IPS-NIHi7 (cell line): ENCODE measurements around the gene ALDH4A1.

ENCODE experiments used
- DNase-seq: peaks from one replicate; pipeline ENCODE4 v3.0.0; 2012; ENCODE audit warnings: mixed read lengths; ENCODE audit errors: extremely low spot score

Gene ALDH4A1

DNA sequence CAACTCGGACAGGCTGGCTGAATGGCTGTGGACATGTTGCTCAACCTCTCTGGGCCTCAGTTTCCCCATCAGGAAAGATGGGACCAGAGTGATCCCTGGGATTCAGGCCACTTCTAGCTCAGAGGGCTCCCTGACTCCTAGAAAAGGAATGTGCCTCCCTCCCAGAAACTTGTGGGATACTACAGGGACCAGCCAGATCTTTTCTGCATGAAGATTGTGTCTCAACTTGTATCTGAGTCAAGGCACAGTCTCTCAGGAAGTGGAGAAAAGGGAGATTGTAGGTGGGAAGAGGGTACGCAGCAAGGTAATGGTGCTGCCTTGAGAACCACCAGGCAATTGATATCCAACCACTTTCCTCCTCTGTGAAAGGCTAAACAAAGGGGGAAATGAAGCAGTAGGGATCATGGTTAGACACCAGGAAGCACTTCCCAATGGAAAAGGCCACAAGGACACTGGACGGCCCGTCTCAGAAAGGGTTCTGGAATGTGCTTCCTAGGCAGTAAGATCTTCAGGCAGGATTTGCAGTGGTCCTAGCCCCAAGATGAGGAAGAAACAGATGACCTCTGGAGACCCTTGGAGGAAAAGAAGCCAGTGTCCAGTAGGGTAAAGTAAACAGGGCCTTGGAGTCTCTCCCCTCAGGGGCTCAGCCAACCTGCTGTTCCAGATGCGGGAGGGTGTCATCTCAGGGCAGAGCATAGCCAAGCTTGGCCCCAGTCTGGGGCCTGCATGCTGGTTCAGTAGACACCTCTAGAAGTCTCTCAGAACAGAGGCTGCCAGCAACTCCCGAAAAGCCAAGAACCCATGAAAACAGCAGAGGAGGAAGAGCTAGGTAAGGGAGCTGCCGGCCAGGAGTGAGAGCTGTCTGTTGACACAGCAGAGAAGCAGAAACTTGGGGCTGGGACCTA, 37.3 kb upstream of the ALDH4A1 start:
- DNase-seq, result no peak

DNA sequence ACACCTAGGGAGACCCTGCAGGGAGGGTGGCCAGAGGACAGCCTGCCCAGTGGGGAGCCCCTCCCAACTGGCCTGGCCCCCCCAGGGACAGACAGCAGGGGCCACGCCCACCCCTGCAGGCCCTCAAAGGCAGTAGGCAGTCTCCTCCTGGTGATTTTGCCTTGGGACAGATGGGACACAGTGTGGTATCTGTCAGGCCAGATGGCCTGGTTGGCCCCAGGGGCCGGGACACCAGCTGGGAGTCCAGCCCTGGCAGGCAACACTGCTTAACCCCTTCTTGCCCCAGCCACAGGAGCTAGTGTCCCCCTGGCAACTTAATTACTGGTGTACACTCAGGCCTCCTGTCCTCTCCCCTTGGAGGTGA, 36.3 kb upstream of the ALDH4A1 start:
- DNase-seq, result no peak

DNA sequence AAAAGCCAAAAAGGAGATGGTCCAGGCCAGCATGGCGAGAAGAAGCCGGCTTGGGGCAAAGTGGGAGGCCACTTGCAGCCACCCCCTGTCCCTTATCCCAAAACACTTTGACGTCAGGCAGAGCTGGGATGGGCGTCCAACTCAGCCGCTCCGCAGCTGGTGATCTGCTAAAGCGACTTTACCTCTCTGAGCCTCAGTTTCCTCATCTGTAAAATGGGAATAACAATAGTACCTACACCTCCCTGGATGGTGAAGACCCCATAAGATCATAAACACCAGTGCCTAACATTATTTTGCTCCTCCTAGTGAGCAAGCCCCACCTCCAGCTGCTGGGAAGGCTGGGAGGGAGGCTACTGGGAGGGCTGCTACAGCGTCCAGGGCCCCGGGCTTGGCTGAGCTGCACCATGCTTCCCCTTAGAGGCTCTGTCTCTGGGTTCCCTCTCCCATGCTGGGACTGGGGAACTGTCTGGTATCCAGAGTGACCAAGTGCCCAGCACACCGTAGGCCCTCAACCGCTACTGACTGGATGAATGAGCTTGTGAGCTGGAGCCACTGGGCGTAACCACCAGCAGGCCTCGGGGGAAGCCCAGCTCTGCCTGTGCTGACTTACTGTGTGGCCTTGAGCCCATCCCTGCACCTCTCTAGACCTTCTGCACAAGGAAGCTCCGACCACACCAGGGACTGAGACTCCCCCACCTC, 35.8 kb upstream of the ALDH4A1 start:
- no peak for DNase-seq

DNA sequence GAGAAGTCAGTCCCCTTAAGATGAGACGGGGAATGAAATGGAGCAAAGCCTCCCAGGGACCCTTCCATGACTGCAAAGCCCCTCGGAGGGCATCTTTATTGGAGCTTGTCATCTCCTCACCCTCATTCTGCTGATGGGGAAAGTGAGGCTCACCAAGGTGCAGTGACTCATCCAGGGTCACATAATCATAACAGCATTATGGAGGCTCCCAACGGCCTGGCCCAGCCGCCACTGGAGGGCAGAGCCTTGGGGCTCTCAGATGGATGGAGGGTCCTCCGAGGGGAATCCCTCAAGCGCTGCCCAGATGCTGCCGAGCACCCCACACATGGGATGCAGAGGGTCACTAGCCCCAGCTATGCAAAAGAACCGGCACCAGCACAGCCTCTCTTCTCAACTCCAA, 35.2 kb upstream of the ALDH4A1 start:
- no peak for DNase-seq

DNA sequence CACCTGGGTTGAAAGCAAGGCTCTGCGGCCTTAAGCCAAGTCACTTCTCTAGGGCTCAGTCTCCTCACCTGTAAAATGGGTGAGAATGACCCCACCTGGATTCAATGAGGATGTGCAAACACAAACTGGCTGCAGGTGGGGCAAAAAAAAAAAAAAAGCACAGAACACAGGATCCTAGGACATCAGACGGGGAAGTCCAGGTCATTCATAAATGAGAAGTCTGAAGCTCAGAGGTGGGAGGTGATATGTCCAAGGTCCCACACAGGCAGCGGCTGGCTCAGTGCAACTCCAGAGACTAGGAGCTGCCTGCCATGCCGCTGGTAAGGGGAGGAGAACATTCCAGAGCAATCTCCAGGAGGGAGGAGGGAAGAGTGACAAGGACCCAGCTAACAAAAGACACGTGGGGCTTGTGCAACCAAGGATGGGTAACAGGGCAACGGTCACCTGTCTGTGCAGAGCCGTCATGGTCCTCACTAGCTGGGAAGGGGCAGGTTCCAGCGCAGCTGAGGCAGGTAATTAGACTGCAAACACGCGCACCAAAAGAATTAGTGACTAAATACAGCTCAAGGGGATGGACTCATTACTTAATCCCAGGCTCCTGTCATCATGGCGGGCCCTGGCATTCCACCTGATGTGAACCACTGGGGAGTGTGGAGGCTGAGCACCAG, 34.6 kb upstream of the ALDH4A1 start:
- DNase-seq, result no peak

DNA sequence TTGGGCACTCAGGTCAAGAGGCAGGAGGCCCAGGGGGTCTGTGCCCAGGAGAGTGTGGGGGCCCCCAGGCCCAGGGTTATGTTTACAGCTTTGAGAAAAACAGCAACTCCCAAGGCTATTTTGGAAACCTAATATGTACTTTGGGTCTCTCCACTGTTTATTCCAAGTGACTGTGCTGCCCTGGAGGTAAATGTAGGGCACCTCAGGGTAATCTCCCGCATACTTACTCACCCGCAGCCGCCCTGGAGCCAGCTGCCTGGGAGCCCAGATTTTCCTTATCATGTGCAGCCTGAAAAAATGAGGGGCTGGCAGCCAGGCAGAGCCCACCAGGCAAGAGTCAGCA, 34.1 kb upstream of the ALDH4A1 start:
- no peak for DNase-seq

DNA sequence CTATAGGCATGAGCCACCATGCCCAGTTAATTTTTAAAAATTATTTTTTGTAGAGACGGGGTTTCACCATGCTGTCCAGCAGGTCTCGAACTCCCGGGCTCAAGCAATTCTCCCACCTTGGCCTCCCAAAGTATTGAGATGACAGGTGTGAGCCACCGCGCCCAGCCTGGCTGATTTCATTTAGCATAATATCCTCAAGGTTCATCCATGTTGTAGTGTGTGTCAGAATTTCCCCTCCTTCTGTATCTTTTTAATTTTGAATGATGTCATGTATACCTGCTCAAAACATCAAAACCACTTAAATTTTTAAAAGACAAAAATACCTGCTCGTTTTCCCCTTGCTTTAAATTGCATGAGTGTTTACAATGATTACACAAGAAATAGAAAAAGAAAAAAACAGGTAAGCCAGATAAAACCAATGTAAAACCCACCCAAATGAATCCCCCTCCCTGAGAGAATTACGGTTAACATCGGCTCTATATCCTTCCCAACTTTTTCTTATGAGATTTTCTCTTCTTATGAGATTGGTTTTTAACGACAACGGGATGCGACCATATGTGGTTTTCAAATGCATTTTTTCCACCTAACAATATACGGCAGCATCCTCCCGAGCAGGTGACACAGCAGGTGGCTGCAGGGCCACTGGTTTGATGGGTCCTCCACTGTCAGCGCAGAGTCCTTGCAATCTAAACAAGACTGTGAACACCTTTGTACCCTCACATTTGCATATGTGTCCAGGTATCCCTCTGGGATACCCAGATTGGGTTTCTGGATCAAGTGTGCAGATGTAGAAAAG, 32.0 kb upstream of the ALDH4A1 start:
- DNase-seq, result no peak

DNA sequence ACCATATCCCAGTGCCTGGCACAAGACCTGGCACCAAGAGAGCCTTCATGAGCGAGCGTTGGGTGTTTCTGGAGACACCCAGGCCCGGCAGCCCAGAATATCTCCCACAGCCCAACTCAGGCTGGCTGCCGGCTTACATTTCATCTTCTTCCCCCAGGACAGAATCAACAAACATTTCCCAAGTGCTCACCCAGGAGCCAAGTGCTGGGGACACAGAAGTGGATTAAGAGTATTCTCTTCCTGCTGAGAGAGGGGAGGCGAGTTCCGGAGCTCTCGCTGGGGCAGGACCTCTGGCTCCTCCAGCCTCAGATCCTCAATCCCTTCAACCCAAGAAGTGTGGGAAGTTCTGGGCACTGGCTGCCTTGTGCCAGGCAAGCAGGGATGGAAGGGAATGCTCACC, 30.5 kb upstream of the ALDH4A1 start:
- no peak for DNase-seq

DNA sequence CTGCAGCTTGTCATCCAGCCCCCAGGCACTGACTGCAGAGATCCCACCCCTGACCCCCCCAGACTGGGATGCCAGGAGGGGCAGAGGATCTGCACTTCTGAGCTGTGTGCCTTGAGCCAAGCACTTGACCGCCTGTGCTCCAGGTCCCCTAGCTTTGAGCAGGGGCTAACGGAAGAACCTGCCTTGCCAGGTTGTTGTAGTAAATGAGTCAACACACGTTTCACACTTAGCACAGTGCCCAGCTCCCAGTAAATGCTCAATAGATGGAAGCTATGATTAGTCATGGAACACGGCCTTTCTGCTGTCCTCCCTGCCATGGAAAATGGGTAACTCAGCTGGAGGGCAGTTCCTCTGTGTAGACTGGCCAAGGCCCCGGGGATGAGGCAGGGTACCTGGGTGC, 30.0 kb upstream of the ALDH4A1 start:
- DNase-seq, result no peak

DNA sequence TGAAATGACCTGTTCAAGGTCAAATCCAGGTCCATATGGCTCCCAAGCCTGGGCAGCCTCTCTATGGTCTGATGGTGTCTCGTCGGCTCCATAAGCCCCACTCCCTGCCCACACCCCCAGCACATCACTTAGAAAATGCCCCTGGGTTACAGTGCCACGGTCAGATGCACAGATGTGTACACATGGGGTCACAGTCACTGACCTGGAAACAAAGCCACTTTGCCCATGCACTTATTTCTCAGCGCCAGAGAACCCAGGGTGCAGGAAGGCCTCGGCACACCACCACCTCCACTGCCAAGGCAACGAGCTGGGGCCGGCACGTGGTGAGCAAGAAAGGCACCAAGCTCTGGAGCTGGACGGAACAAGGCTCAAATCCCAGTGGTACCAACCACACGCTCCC, 29.4 kb upstream of the ALDH4A1 start:
- no peak for DNase-seq

DNA sequence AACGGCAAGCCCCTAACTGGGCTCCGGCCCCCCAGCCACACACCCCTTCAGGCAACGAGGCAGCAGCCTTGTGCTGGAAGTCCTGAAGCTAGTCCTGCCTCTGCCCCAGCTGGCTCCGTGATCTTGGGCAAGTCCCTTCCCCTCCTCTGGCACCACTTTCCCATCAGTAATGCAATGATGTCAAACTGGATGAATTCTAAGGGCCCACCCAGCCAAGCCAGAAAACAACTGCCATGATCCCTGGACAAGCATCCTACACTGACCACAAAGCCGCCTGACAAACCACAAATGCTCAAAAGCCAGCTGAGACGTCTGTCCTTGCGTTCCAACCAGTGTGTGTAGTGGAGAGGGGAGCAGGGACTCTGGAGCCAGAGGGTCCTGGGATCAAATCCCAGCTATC, 27.3 kb upstream of the ALDH4A1 start:
- no peak for DNase-seq

DNA sequence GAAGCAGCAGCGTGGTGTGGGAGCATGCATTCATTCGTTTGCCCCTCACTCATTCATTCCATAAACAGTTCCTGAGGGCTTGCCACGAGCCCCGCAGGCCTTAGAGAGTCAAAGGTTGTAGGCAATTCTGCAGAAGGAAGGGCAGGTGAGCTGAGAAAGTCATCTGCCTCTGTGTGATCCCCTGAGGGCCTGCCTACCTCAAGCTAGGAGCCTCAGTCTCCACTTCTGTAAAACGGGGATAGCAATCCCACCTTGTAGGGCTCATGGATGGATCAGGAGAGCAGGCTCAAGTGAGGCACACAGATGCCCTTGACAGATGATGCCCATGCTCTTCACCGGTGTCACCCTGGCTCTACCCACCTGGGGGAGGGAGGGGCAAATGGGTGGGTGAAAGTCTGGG, 26.6 kb upstream of the ALDH4A1 start:
- no peak for DNase-seq

DNA sequence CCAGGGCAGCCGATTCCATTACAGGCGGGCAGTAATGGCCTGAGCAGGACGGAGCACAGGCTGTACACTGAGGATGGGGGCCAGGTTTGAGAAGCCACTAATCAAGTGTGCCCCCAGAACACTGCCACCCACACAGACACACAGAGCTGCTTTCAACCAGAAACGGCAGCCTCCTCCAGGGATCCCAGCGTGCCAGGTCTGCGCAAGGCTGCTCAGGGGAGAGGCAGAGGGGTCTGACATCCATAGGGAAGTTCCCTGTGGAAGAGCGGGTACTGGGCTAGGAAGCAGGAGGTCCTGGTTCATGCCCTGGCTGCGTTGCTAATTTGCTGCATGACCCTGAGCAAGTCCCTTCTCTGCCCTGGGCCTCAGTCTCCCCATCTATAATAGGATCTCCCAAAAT, 26.1 kb upstream of the ALDH4A1 start:
- DNase-seq, result no peak

DNA sequence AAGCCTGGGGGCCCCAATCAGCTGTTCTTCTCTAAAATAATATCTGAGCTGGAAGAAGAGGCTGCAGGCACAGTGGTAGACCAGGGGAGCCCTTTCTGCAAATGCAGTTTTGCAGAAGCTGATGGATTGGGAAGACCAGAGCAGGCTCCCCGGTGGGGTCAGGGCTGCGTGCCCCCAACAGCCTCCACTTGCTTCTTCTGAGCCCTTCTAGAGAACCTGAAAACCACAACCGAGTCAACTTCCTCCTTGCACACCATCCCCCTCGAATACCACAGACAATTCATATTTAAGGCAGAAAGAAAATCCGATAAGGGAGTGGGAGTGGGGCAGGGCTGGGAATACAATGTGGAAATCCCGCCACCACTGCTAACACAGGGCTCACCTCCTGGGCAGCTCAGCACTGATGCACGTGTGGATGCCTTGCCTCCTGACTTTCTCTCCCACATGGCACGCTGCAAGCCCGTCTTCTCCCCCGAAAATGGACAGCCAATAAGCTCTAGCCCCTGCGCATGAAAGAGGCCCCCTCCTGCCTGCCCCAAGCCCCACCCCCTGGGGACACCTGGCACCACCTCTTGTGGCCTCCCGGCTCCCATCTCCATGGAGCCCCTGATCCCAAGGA, 25.4 kb upstream of the ALDH4A1 start:
- DNase-seq, result no peak

DNA sequence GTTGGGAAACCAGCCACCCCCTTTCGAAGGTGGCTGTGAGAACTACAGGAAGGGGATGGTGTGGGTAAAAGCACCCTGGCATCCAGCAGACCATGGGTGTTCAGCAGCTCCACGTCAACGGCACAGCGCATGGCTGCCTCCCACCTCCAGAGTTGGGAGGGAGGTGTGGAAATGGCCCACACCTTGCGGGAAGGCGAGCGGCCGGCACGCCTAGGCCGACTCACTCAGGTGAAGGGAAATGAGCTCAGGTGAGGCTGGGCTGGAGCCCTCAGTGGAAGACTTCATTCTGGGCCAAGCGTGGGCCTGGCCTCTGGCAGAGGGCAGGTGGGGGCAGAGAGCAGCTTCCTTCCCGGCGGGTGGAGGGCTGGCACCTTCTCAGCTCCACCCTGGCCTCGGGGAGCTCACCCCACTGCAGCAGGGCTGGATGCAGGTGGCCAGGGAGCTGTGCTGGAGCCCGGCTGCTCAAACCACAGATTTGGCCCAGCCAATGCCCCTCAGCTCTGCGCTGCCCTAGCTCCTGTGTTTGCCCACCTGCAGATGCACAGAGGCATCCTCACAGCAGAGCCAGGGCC, 24.8 kb upstream of the ALDH4A1 start:
- DNase-seq, result no peak

DNA sequence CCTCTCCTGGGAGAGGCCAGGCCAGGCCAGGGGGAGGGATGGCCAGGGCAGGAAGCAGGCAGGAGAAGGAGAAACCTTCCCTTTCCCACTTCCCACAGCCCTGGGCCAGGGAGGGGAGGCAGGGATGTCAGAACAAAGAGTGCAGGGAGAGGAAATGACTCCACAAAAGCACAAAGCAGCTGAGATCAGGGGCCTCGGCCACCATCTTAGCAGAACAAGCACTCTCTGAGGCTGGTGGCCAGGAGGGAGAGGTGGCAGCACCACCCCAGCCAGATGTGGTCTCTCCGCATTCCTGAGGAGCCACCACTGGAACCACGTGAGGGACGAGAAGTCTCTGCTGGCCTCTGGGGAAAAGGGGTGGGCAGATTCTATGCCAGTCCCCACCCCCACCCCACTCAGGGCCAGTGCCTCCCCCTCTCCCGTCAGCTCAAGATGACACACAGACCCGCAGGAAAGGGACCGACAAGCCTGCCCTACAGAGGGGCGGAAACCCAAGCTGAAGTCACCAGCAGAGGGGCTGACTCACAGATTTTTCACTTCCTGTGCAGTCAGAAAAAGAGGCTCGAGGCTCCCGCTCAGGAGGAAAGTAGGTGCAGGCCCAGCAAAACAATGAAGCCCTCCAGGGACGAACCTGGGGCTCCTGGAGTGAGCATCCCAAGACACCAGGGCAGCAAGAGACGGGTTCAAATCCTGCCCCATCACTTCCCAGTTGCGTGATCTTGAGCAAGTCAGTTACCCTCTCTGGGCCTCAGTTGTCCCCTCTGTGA, 24.1 kb upstream of the ALDH4A1 start:
- DNase-seq, result no peak

DNA sequence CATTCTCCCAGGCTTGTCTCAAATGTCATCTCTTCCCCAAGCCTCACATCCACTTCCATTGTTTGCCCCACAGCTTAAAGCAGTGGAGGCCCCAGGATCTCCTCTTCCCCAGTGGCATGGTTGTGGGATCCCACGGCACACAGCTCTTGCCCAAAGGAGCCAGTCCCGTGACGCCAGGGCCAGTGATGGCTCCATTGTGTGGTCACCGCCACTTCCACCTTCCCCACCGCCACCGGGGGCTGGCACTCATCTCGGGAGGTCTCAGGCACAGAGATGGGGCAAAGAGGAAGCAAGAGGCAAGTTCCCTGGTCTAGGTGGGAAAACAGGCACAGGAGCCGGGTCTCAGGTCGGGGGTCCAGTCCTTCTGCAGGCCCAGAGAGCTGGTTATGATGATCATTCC, 22.9 kb upstream of the ALDH4A1 start:
- no peak for DNase-seq

DNA sequence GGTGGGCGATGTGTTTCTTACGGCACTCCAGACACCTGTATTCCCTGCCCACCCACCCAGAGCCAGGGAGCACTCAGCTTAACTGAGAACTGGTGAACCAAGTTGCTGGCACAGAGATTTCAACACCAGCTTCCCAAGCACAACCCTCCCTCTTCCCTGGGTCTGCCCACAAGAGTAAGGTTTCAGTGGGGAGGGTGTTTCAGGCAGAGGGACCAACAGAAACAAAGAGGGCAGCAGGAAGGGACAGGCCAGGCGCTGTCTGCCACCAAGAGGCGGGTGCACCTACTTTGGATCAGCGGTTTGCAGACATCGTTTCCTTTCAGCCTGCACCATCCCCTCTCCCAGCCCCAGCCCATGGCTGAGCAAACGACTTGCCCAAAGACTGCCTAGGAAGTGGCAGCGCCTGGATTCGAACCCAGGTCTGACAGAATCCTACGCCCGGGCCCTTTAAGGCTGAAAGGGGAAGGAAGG, 21.9 kb upstream of the ALDH4A1 start:
- DNase-seq, result no peak

DNA sequence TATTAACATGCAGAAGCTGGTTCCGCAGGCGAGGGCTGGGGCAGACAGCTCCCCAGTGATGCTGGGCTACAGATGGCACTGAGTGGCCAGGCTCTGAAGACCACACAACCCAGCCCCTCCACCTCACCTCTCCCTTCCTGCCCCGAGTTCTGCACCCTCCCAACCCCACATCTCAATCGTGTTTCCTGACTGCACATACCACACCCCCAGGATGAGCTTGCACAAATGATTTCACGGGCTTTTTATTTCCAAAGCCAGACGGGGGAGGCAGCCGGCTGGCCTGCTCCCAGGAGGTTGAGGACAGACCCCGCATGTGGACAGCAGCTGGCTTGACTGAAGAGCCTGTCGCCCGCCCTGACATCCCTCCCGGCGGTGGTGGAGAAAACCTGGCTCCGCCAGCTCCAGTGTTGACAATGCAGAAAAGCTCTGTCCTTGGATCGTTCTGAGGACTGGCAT, 21.4 kb upstream of the ALDH4A1 start:
- no peak for DNase-seq
